Common myeloid progenitor, CD34-positive (primary cell): Measurements from ENCODE around the gene RPS6KL1.

Experiments used
- CTCF ChIA-PET: fragments of 350-600 bp; sonication (Branson Sonifier 250); formaldehyde crosslinking; loops from one replicate; lab custom pipeline; 2021; ENCODE audit warnings: antibody characterized with exemption; lab: Charles Lee
- POLR2A ChIA-PET: fragments of 350-600 bp; sonication (Branson Sonifier 250); formaldehyde crosslinking; loops from one replicate; lab custom pipeline; 2021; ENCODE audit warnings: antibody characterized with exemption; lab: Charles Lee
- DNase-seq, 3 donors: peaks; one replicate each; pipeline versions ENCODE4 v3.0.0 to v3.0.0-alpha.2; 2013
- H3K27ac ChIP-seq, 2 experiments: 1 replicate in 1 of 2; 2 replicates in 1 of 2; pipeline ENCODE4 v1.7.0; 2013; ENCODE audit warnings: inconsistent platforms in 2 of 2, low read length in 2 of 2, mild to moderate bottlenecking in 2 of 2, low read depth in 1 of 2, moderate library complexity in 1 of 2; ENCODE audit not compliant: severe bottlenecking in 2 of 2, insufficient read depth in 1 of 2, poor library complexity in 1 of 2
- H3K27me3 ChIP-seq, 5 experiments: replicated peaks in 2 of 5; 1 replicate in 3 of 5; 2 replicates in 2 of 5; pipeline versions ENCODE4 v1.6.1 to v1.7.0; 2013; ENCODE audit warnings: low read length in 4 of 5, mild to moderate bottlenecking in 2 of 5, moderate library complexity in 2 of 5, inconsistent platforms in 1 of 5; ENCODE audit not compliant: insufficient read depth in 5 of 5, control insufficient read depth in 4 of 5
- H3K36me3 ChIP-seq, 4 experiments: 1 replicate in 2 of 4; 2 replicates in 2 of 4; pipeline versions ENCODE4 v1.6.1 to v1.7.0; 2013; ENCODE audit warnings: low read length in 3 of 4, control low read depth in 1 of 4, mild to moderate bottlenecking in 1 of 4; ENCODE audit not compliant: control insufficient read depth in 4 of 4, insufficient read depth in 4 of 4
- H3K4me1 ChIP-seq, 4 experiments: 1 replicate in 3 of 4; 2 replicates in 1 of 4; pipeline versions ENCODE4 v1.6.1 to v1.7.1; 2013; ENCODE audit warnings: low read length in 3 of 4, mild to moderate bottlenecking in 3 of 4, control low read depth in 1 of 4, inconsistent platforms in 1 of 4, moderate library complexity in 1 of 4; ENCODE audit not compliant: control insufficient read depth in 4 of 4, insufficient read depth in 4 of 4; ENCODE audit errors: control extremely low read depth in 1 of 4
- H3K4me3 ChIP-seq, 7 experiments: 1 replicate in 4 of 7; 2 replicates in 3 of 7; pipeline versions ENCODE4 v1.5.1 to v1.7.0; 2013; ENCODE audit warnings: mild to moderate bottlenecking in 7 of 7, low read length in 6 of 7, moderate library complexity in 6 of 7, inconsistent platforms in 2 of 7, low read depth in 2 of 7, control low read depth in 1 of 7; ENCODE audit not compliant: insufficient read depth in 4 of 7, control insufficient read depth in 1 of 7; ENCODE audit errors: extremely low read depth in 1 of 7
- H3K9me3 ChIP-seq, 5 experiments: 1 replicate in 4 of 5; 2 replicates in 1 of 5; pipeline versions ENCODE4 v1.6.1 to v1.7.1; 2013; ENCODE audit warnings: low read length in 4 of 5, mild to moderate bottlenecking in 2 of 5, inconsistent platforms in 1 of 5, low read depth in 1 of 5, moderate library complexity in 1 of 5; ENCODE audit not compliant: control insufficient read depth in 4 of 5, insufficient read depth in 2 of 5; ENCODE audit errors: control extremely low read depth in 1 of 5
- whole genome bisulfite sequencing: methylation state at CpG from one replicate; pipeline ENCODE4 v1.1.5; 2013; ENCODE audit not compliant: insufficient coverage; 5-methylcytosine and 5-hydroxymethylcytosine counted together

RPS6KL1 gene

GRCh38 chr14:74860899-74861733 lies 61.9 kb downstream of the RPS6KL1 start:
- ChIA-PET POLR2A (interaction anchor here (0.7 kb wide), 1 partner anchor 44 kb away, joined by 7 read pairs; no protein-coding TSS in a partner anchor), CTCF (interaction anchor here (0.7 to 22.1 kb wide), 29 partner anchors 10 to 442 kb away, joined by 3 to 498 read pairs (median 4); partner anchors contain the start of genes DLST, PROX2, RPS6KL1 and ZC2HC1C)
- Histone ChIP-seq H3K4me3 (no peak overlapping the region), H3K27me3 (no peaks in the 10 kb centered on the region), H3K36me3 (no peaks in the 10 kb centered on the region), H3K9me3 (no peaks in the 10 kb centered on the region), H3K4me1 (peaks cover 6 to 24% (median 17%) of the 10 kb centered on the region in 4 experiments), H3K27ac (no peak overlapping the region)
- peak; percentile 81 to 90 (median 82) for DNase-seq
- WGBS, result 24% methylated on average over 5 of the region's 7 CpGs

GRCh38 chr14:74859757-74860552 lies 63.1 kb downstream of the RPS6KL1 start:
- no peaks in the 10 kb centered on the region for H3K36me3 ChIP-seq
- no peak for DNase-seq
- ChIA-PET POLR2A (no interaction called here), CTCF (interaction anchor here (0.6 to 22.1 kb wide), 29 partner anchors 9 to 443 kb away, joined by 3 to 498 read pairs (median 5); partner anchors contain the start of genes DLST, PROX2 and RPS6KL1)
- no peak overlapping the region for H3K27ac ChIP-seq
- peaks cover 6 to 24% (median 19%) of the 10 kb centered on the region in 4 experiments for H3K4me1 ChIP-seq
- 96% methylated on average over 6 of the region's 10 CpGs for WGBS
- no peak overlapping the region for H3K4me3 ChIP-seq
- H3K9me3 ChIP-seq, result no peaks in the 10 kb centered on the region
- no peaks in the 10 kb centered on the region for H3K27me3 ChIP-seq

GRCh38 chr14:74858022-74858421 lies 65.0 kb downstream of the RPS6KL1 start:
- CTCF ChIA-PET, result interaction anchor here (6.4 to 22.1 kb wide), 4 partner anchors 19 to 232 kb away, joined by 76 to 498 read pairs (median 358); partner anchors contain the start of genes DLST and PROX2

GRCh38 chr14:74856366-74856765 lies 66.7 kb downstream of the RPS6KL1 start:
- Histone ChIP-seq H3K27ac (no peak overlapping the region), H3K27me3 (no peaks in the 10 kb centered on the region), H3K4me1 (peaks cover 0 to 9% (median 5%) of the 10 kb centered on the region in 4 experiments), H3K9me3 (no peaks in the 10 kb centered on the region), H3K4me3 (no peak overlapping the region), H3K36me3 (no peaks in the 10 kb centered on the region)
- DNase-seq, result no peak
- ChIA-PET CTCF (interaction anchor here (1.1 to 22.1 kb wide), 9 partner anchors 8 to 232 kb away, joined by 3 to 498 read pairs (median 5); partner anchors contain the start of genes DLST and PROX2), POLR2A (no interaction called here)
- 83% methylated on average over 1 of the region's 1 CpG for WGBS

More at GRCh38 chr14:74858022-74858421, 65.0 kb downstream of the RPS6KL1 start:
- H3K4me1 ChIP-seq, result peaks cover 3 to 16% (median 10%) of the 10 kb centered on the region in 4 experiments
- H3K27ac ChIP-seq, result no peak overlapping the region
- H3K36me3 ChIP-seq, result no peaks in the 10 kb centered on the region
- no peak overlapping the region for H3K4me3 ChIP-seq
- WGBS, result 100% methylated on average over 1 of the region's 1 CpG
- no peaks in the 10 kb centered on the region for H3K27me3 ChIP-seq
- no peaks in the 10 kb centered on the region for H3K9me3 ChIP-seq
- DNase-seq, result no peak
- POLR2A ChIA-PET, result interaction anchor here (0.6 to 0.7 kb wide), 2 partner anchors 223 to 235 kb away, joined by 3 read pairs; no protein-coding TSS in a partner anchor

- peak in 1 of 3 donors; percentile 38 for DNase-seq
- Histone ChIP-seq H3K27ac (no peak overlapping the region), H3K4me1 (peaks cover 0 to 9% (median 3%) of the 10 kb centered on the region in 4 experiments), H3K27me3 (no peaks in the 10 kb centered on the region), H3K36me3 (no peaks in the 10 kb centered on the region), H3K4me3 (no peak overlapping the region), H3K9me3 (no peaks in the 10 kb centered on the region)
- WGBS, result 93% methylated on average over 4 of the region's 4 CpGs
- POLR2A ChIA-PET, result no interaction called here
- CTCF ChIA-PET, result interaction anchor here (1.1 to 22.1 kb wide), 8 partner anchors 8 to 92 kb away, joined by 4 to 498 read pairs (median 18); partner anchors contain the start of genes DLST and PROX2
Observed at GRCh38 chr14:74855945-74856344, 67.1 kb downstream of the RPS6KL1 start.

- CTCF ChIA-PET, result interaction anchor here (1.0 to 22.1 kb wide), 6 partner anchors 9 to 239 kb away, joined by 3 to 498 read pairs (median 152); partner anchors contain the start of genes DLST and PROX2
- POLR2A ChIA-PET, result interaction anchor here (0.6 kb wide), 1 partner anchor 439 kb away, joined by 4 read pairs; no protein-coding TSS in a partner anchor
- no peak for DNase-seq
- Histone ChIP-seq H3K27ac (no peak overlapping the region), H3K27me3 (no peaks in the 10 kb centered on the region), H3K9me3 (no peaks in the 10 kb centered on the region), H3K36me3 (no peaks in the 10 kb centered on the region), H3K4me1 (peaks cover 0 to 9% (median 2%) of the 10 kb centered on the region in 4 experiments), H3K4me3 (no peak overlapping the region)
- WGBS, result 100% methylated on average over 4 of the region's 7 CpGs
Observed at GRCh38 chr14:74855021-74855420, 68.0 kb downstream of the RPS6KL1 start.
